Measurements from ENCODE around the gene CCDC85B. TPM values are rescaled to one million over a fixed set of nuclear protein-coding genes. Genes with fewer than 3 reads are reported as not detected.
A peak's percentile ranks its signal among the peaks of the same experiment; 100 is the strongest.

CCDC85B gene
- total RNA-seq, 1 donor from 2014 or later: 3.9 TPM

- H3F3A ChIP-seq (ENCODE audit: low read depth): peaks cover 44% of the 10 kb centered on the region
- no peak overlapping the region for H3K4me3 ChIP-seq
- no peaks in the 10 kb centered on the region for H3K27me3 ChIP-seq
- H3K4me3 Mint-ChIP-seq: peak overlapping the region; percentile 95
- no peak overlapping the region for H3K27ac ChIP-seq
- peaks cover 6% of the 10 kb centered on the region for H3K4me1 ChIP-seq
- peaks cover 20% of the 10 kb centered on the region for H4K20me1 ChIP-seq (ENCODE audit: low read depth)
- peaks cover 27% of the 10 kb centered on the region for H3K4me1 Mint-ChIP-seq
- no peak for TF ChIP-seq CTCF (IDR thresholded peaks at IDR 0.05)
- TF ChIP-seq EZH2phosphoT487 (IDR thresholded peaks at IDR 0.05): no peak
- no peak for TF ChIP-seq EZH2 (IDR thresholded peaks at IDR 0.05)
- no peak overlapping the region for H2AFZ ChIP-seq (replicated peaks)
- no peaks in the 10 kb centered on the region for H3K9me3 ChIP-seq (ENCODE audit: low read depth)
- H3K27ac Mint-ChIP-seq: no peak overlapping the region
- H3K27me3 Mint-ChIP-seq (ENCODE audit: insufficient read depth, low read depth): peaks cover 16% of the 10 kb centered on the region
- peak; percentile 1 for DNase-seq (ENCODE audit: low spot score)
- H3K4me2 ChIP-seq: no peak overlapping the region
- no peaks in the 10 kb centered on the region for H3K9me3 Mint-ChIP-seq
- no peak overlapping the region for H3K9ac ChIP-seq
- H3K36me3 Mint-ChIP-seq: peaks cover 10% of the 10 kb centered on the region
- no peaks in the 10 kb centered on the region for H3K36me3 ChIP-seq
- peaks cover 23% of the 10 kb centered on the region for H3K79me2 ChIP-seq (ENCODE audit: low read depth)
These were observed 28.2 kb upstream of the CCDC85B start for GRCh38 chr11:65862191-65862735.

- no peak for TF ChIP-seq EZH2phosphoT487 (IDR thresholded peaks at IDR 0.05)
- no peak for TF ChIP-seq EZH2 (IDR thresholded peaks at IDR 0.05)
- no peak for TF ChIP-seq CTCF (IDR thresholded peaks at IDR 0.05)
- Histone ChIP-seq H3K79me2 (ENCODE audit: low read depth) (peaks cover 16% of the 10 kb centered on the region), H3K4me1 (peaks cover 6% of the 10 kb centered on the region), H3K27ac (no peak overlapping the region), H3K9ac (no peak overlapping the region), H2AFZ (replicated peaks) (no peak overlapping the region), H3K4me3 (no peak overlapping the region), H3K27me3 (no peaks in the 10 kb centered on the region), H3K9me3 (ENCODE audit: low read depth) (no peaks in the 10 kb centered on the region), H4K20me1 (ENCODE audit: low read depth) (peaks cover 19% of the 10 kb centered on the region), H3K36me3 (no peaks in the 10 kb centered on the region), H3F3A (ENCODE audit: low read depth) (peaks cover 45% of the 10 kb centered on the region), H3K4me2 (no peak overlapping the region)
- Mint-ChIP-seq H3K36me3 (peaks cover 10% of the 10 kb centered on the region), H3K9me3 (no peaks in the 10 kb centered on the region), H3K27me3 (ENCODE audit: insufficient read depth, low read depth) (peaks cover 18% of the 10 kb centered on the region), H3K27ac (no peak overlapping the region), H3K4me3 (peak overlapping the region; percentile 63), H3K4me1 (peaks cover 34% of the 10 kb centered on the region)
- peak; percentile 1 for DNase-seq (ENCODE audit: low spot score)
These were observed 27.3 kb upstream of the CCDC85B start for GRCh38 chr11:65862941-65863888.

DNA sequence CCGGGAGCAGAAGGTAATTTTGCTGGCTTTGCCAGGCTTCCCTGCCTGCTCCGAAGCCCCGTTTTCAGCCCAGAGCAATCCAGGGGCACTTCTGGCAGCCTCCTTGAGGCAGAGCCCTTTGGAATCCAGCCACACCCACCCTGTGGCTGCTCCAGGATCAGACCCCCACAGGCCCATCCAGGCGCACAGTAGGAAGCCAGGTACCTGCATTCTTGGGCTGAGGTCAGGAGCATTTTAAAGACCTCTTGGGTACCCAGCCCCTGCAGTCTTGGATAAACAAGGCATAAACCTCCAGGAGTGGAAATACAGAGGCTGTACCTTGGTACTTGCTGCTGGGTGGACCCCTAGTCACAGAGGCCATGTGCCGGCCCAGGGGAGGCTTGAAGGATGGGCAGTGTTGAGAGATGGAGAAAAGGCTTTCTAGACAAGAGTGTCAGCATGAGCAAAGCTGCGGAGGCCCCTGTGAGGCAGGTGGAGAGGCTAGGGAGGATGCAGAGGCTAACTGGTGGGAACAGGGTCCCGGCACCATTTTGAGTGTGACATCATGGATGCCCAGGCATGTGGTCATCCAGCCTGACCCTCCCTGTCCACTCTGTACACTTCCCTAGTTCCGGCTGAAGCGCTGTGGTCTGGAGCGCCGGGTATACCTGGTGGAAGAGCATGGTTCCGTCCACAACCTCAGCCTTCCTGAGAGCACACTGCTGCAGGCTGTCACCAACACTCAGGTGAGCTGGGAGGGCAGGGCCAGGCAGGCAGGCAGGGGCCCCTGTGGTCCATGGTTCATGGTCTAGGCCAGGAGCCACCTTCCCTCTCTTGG is 26.4 kb upstream of the CCDC85B start:
- Mint-ChIP-seq H3K27ac (no peak overlapping the region), H3K4me1 (peaks cover 32% of the 10 kb centered on the region), H3K4me3 (no peak overlapping the region), H3K27me3 (ENCODE audit: insufficient read depth, low read depth) (peaks cover 21% of the 10 kb centered on the region), H3K36me3 (peaks cover 10% of the 10 kb centered on the region), H3K9me3 (no peaks in the 10 kb centered on the region)
- no peak overlapping the region for H3K9ac ChIP-seq
- no peak overlapping the region for H3K4me2 ChIP-seq
- TF ChIP-seq CTCF (IDR thresholded peaks at IDR 0.05): no peak
- no peak for TF ChIP-seq EZH2phosphoT487 (IDR thresholded peaks at IDR 0.05)
- TF ChIP-seq EZH2 (IDR thresholded peaks at IDR 0.05): no peak
- H3K9me3 ChIP-seq (ENCODE audit: low read depth): no peaks in the 10 kb centered on the region
- peaks cover 16% of the 10 kb centered on the region for H3K79me2 ChIP-seq (ENCODE audit: low read depth)
- no peaks in the 10 kb centered on the region for H3K27me3 ChIP-seq
- peaks cover 6% of the 10 kb centered on the region for H3K4me1 ChIP-seq
- H3K36me3 ChIP-seq: no peaks in the 10 kb centered on the region
- peaks cover 19% of the 10 kb centered on the region for H4K20me1 ChIP-seq (ENCODE audit: low read depth)
- no peak overlapping the region for H3K4me3 ChIP-seq
- H2AFZ ChIP-seq (replicated peaks): no peak overlapping the region
- DNase-seq (ENCODE audit: low spot score): peak; percentile 0
- no peak overlapping the region for H3K27ac ChIP-seq
- H3F3A ChIP-seq (ENCODE audit: low read depth): peaks cover 37% of the 10 kb centered on the region

Data from neural progenitor cell (in vitro differentiated cells).